HUES64 (cell line): ENCODE results near the gene FBXW11.

ENCODE experiments used
- H3K27ac ChIP-seq: 2 replicates; pipeline ENCODE4 v1.7.0; 2013; ENCODE audit warnings: low read depth, low read length, inconsistent platforms
- H3K27me3 ChIP-seq: 2 replicates; pipeline ENCODE4 v1.6.1; 2013; ENCODE audit warnings: mild to moderate bottlenecking, low read length; ENCODE audit not compliant: insufficient read depth
- H3K36me3 ChIP-seq: 2 replicates; pipeline ENCODE4 v1.6.1; 2013; ENCODE audit warnings: mild to moderate bottlenecking, low read length; ENCODE audit not compliant: insufficient read depth
- H3K4me1 ChIP-seq: 2 replicates; pipeline ENCODE4 v1.6.1; 2013; ENCODE audit warnings: mild to moderate bottlenecking, low read length, moderate library complexity; ENCODE audit not compliant: insufficient read depth
- H3K4me3 ChIP-seq: 2 replicates; pipeline ENCODE4 v1.5.1; 2013; ENCODE audit warnings: mild to moderate bottlenecking, low read length, moderate library complexity
- H3K9ac ChIP-seq: 2 replicates; pipeline ENCODE4 v1.6.1; 2013; ENCODE audit warnings: mild to moderate bottlenecking, low read depth, low read length
- H3K9me3 ChIP-seq: 2 replicates; pipeline ENCODE4 v1.6.1; 2013; ENCODE audit warnings: low read depth, low read length; ENCODE audit not compliant: insufficient read depth
- WGBS: fragments of 150-250, 120-280 bp; methylation state at CpG from one replicate; pipeline ENCODE4 v1.1.7; 2013; ENCODE audit warnings: missing lambda C conversion rate; 5-methylcytosine and 5-hydroxymethylcytosine counted together

Gene FBXW11

GRCh38 chr5:171840711-171841522 lies 165.5 kb downstream of the FBXW11 start:
- no peaks in the 10 kb centered on the region for H3K27me3 ChIP-seq
- H3K9ac ChIP-seq = no peak overlapping the region
- no peaks in the 10 kb centered on the region; the same call in 1 of the 2 replicates for H3K9me3 ChIP-seq
- no peaks in the 10 kb centered on the region for H3K36me3 ChIP-seq
- 94% methylated on average over 16 of the region's 16 CpGs for WGBS
- H3K4me3 ChIP-seq = no peak overlapping the region
- H3K4me1 ChIP-seq = no peaks in the 10 kb centered on the region
- no peak overlapping the region for H3K27ac ChIP-seq

- Histone ChIP-seq H3K4me1 (no peaks in the 10 kb centered on the region), H3K27ac (no peak overlapping the region), H3K9ac (no peak overlapping the region), H3K27me3 (no peaks in the 10 kb centered on the region), H3K36me3 (no peaks in the 10 kb centered on the region), H3K9me3 (no peaks in the 10 kb centered on the region; the same call in 1 of the 2 replicates), H3K4me3 (no peak overlapping the region)
- 50% methylated on average over 2 of the region's 2 CpGs for WGBS
Measured at GRCh38 chr5:171840066-171840465, 166.4 kb downstream of the FBXW11 start.

- 96% methylated on average over 2 of the region's 2 CpGs for WGBS
- no peaks in the 10 kb centered on the region; the same call in 1 of the 2 replicates for H3K9me3 ChIP-seq
- H3K4me1 ChIP-seq = no peaks in the 10 kb centered on the region
- H3K9ac ChIP-seq = no peak overlapping the region
- no peak overlapping the region for H3K27ac ChIP-seq
- H3K27me3 ChIP-seq = no peaks in the 10 kb centered on the region
- no peaks in the 10 kb centered on the region for H3K36me3 ChIP-seq
- no peak overlapping the region for H3K4me3 ChIP-seq
Measured at GRCh38 chr5:171839112-171839511, 167.3 kb downstream of the FBXW11 start.

GRCh38 chr5:171838066-171838465 lies 168.4 kb downstream of the FBXW11 start:
- no peaks in the 10 kb centered on the region for H3K4me1 ChIP-seq
- 84% methylated on average over 12 of the region's 12 CpGs for WGBS

GRCh38 chr5:171837522-171837921 lies 168.9 kb downstream of the FBXW11 start:
- Histone ChIP-seq H3K36me3 (no peaks in the 10 kb centered on the region), H3K4me1 (no peaks in the 10 kb centered on the region), H3K4me3 (no peak overlapping the region), H3K9me3 (peaks cover 2% of the 10 kb centered on the region; the same call in 1 of the 2 replicates), H3K9ac (no peak overlapping the region), H3K27ac (no peak overlapping the region), H3K27me3 (no peaks in the 10 kb centered on the region)

More at GRCh38 chr5:171838066-171838465, 168.4 kb downstream of the FBXW11 start:
- Histone ChIP-seq H3K27me3 (no peaks in the 10 kb centered on the region), H3K36me3 (no peaks in the 10 kb centered on the region), H3K9ac (no peak overlapping the region), H3K27ac (no peak overlapping the region), H3K4me3 (no peak overlapping the region), H3K9me3 (peaks cover 2% of the 10 kb centered on the region; the same call in 1 of the 2 replicates)

- no peak overlapping the region for H3K27ac ChIP-seq
- WGBS = 65% methylated on average over 7 of the region's 7 CpGs
- no peak overlapping the region for H3K9ac ChIP-seq
Measured at GRCh38 chr5:171835066-171835465, 171.4 kb downstream of the FBXW11 start.

GRCh38 chr5:171834461-171834860 lies 172.0 kb downstream of the FBXW11 start:
- Histone ChIP-seq H3K9me3 (0 out of 2 replicates have a peak, but pooled peaks cover 2% of the 10 kb centered on the region), H3K4me3 (no peak overlapping the region), H3K27me3 (no peaks in the 10 kb centered on the region), H3K9ac (no peak overlapping the region), H3K36me3 (no peaks in the 10 kb centered on the region), H3K27ac (no peak overlapping the region), H3K4me1 (no peaks in the 10 kb centered on the region)
- WGBS = 88% methylated on average over 2 of the region's 2 CpGs

More at GRCh38 chr5:171835066-171835465, 171.4 kb downstream of the FBXW11 start:
- Histone ChIP-seq H3K9me3 (peaks cover 2% of the 10 kb centered on the region; the same call in 1 of the 2 replicates), H3K27me3 (no peaks in the 10 kb centered on the region), H3K36me3 (no peaks in the 10 kb centered on the region), H3K4me1 (no peaks in the 10 kb centered on the region), H3K4me3 (no peak overlapping the region)

GRCh38 chr5:171832775-171833174 lies 173.7 kb downstream of the FBXW11 start:
- Histone ChIP-seq H3K36me3 (no peaks in the 10 kb centered on the region), H3K27me3 (no peaks in the 10 kb centered on the region), H3K27ac (no peak overlapping the region), H3K9me3 (0 out of 2 replicates have a peak, but pooled peaks cover 2% of the 10 kb centered on the region), H3K9ac (no peak overlapping the region), H3K4me3 (no peak overlapping the region), H3K4me1 (no peaks in the 10 kb centered on the region)
- WGBS = 93% methylated on average over 2 of the region's 2 CpGs

- no peak overlapping the region for H3K9ac ChIP-seq
- no peaks in the 10 kb centered on the region for H3K36me3 ChIP-seq
- WGBS = 100% methylated on average over 1 of the region's 1 CpG
- H3K27ac ChIP-seq = no peak overlapping the region
- no peaks in the 10 kb centered on the region for H3K4me1 ChIP-seq
- H3K27me3 ChIP-seq = no peaks in the 10 kb centered on the region
- H3K4me3 ChIP-seq = no peak overlapping the region
- 0 out of 2 replicates have a peak, but pooled peaks cover 2% of the 10 kb centered on the region for H3K9me3 ChIP-seq
Measured at GRCh38 chr5:171830686-171831085, 175.8 kb downstream of the FBXW11 start.

- Histone ChIP-seq H3K4me1 (no peaks in the 10 kb centered on the region), H3K9me3 (no peaks in the 10 kb centered on the region), H3K4me3 (no peak overlapping the region), H3K27me3 (no peaks in the 10 kb centered on the region), H3K36me3 (no peaks in the 10 kb centered on the region), H3K27ac (no peak overlapping the region), H3K9ac (no peak overlapping the region)
- 94% methylated on average over 8 of the region's 9 CpGs for WGBS
Measured at GRCh38 chr5:171827162-171827561, 179.3 kb downstream of the FBXW11 start.

- 96% methylated on average over 5 of the region's 5 CpGs for WGBS
- H3K27ac ChIP-seq = no peak overlapping the region
- no peaks in the 10 kb centered on the region for H3K4me1 ChIP-seq
- H3K4me3 ChIP-seq = no peak overlapping the region
- no peaks in the 10 kb centered on the region for H3K9me3 ChIP-seq
- no peak overlapping the region for H3K9ac ChIP-seq
- no peaks in the 10 kb centered on the region for H3K27me3 ChIP-seq
- H3K36me3 ChIP-seq = no peaks in the 10 kb centered on the region
Measured at GRCh38 chr5:171826132-171826531, 180.3 kb downstream of the FBXW11 start.
